GM15510 (cell line): Measurements from ENCODE around the gene NAPA.
A peak's percentile ranks its signal among the peaks of the same experiment; 100 is the strongest.

Source experiments
- POLR2A ChIP-seq: IDR thresholded peaks from 3 replicates; pipeline ENCODE4 v1.6.1; 2011; ENCODE audit warnings: borderline replicate concordance; ENCODE audit not compliant: insufficient read length; ENCODE audit errors: extremely low read depth

Gene NAPA

DNA sequence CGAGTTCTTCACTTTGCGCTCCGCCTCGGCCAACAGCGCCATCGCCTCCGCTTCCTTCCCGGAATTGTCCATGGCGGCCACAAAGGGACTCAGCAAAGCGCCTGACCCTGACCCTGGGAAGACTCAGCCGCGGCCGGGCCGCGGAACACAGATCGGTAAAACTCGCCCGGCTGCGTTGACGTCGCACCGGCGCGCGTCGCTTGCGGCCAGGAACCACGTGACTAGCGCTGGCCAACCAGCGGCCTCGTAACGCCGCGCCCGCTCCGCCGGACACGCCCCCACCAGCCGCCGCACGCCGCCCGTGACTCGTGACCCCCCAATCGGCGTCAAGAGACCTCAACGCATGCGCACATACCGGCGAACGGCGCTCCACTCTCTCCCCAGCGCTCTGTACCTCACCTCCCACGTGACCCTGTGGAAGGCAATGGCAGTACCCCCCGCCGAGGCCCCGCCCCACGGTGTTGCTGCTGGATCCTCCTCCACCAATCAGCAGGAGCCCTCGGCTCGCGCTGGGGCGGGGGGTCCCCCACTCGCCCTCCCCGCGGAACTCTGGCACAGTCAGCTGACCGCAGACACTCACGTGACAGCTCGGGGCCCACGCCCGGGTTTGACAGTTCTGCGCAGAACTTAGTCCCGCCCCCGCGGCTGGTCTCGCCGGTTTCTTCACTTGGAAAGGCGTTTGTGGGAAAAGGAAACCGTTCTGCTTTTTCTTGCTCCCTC, at the start of gene NAPA:
Gene NAPA (minus strand): TSS at position 195 of the 720 bp plus-strand sequence. CDS start 123 bp downstream, at position 72.
- peak; percentile 80 for TF ChIP-seq POLR2A

DNA sequence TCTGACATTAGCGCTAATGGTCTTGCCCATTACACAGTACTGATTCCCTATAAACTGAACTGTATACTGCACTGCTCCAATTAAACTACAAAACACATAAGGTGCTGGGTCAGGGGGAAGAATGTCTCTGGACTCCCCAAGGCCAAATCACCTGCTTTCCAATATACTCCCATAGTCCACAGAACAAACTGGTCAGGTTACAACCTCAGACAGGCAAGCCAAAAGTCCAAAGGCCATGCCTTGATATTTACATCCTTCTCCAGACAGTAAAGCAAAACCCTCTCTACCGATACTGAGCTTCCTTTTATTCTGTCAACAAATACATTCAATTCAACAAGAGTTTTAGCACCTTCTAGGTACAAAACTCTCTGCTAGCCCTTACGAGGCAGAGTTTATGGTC, 49.2 kb upstream of the NAPA start:
- no peak for TF ChIP-seq POLR2A

DNA sequence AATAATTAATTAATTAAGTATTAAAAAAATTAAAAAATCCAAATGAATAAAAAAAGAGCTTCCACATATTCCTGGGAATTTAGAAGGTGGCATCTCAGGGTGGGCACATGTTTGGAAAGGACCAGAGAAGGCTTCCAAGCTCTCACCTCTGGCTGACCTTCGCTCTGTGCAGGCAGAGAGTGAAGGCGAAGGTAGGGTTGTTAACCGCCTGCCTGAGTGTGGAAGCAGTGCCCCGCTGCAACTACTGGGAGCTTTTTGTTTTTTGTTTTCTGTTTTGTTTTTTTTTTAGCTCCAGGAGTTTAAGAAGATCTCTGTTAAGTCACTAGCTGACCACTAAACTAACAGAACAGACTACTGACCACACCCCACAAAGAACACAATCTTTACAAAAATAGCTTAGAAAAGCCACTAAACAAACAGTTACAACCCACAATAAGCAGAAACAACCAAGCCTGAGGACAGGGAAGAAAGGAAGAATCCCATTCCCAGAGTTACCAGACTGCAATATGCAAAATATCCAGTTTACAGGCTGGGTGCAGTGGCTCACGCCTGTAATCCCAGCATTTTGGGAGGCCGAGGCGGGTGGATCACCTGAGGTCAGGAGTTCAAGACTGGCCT, 46.7 kb upstream of the NAPA start:
- no peak for TF ChIP-seq POLR2A

DNA sequence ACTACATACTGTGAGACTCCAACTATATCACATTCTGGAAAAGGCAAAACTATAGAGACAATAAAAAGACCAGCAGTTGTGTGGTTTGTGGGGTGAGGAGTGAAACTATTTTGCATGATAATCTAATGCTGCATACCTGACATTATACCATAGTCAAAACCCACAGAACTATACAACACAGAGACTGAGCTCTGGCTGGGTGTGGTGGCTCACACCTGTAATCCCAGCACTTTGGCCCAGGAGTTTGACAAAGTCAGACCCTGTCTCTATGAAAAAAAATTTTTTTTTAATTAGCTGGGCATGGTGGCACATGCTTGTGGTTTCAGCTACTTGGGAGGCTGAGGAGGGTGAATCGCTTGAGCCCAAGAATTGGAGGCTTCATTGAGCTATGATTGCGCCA, 46.1 kb upstream of the NAPA start:
- TF ChIP-seq POLR2A: no peak

- TF ChIP-seq POLR2A: no peak
Measured at GRCh38 chr19:47550129-47550528, 35.3 kb upstream of the NAPA start.

DNA sequence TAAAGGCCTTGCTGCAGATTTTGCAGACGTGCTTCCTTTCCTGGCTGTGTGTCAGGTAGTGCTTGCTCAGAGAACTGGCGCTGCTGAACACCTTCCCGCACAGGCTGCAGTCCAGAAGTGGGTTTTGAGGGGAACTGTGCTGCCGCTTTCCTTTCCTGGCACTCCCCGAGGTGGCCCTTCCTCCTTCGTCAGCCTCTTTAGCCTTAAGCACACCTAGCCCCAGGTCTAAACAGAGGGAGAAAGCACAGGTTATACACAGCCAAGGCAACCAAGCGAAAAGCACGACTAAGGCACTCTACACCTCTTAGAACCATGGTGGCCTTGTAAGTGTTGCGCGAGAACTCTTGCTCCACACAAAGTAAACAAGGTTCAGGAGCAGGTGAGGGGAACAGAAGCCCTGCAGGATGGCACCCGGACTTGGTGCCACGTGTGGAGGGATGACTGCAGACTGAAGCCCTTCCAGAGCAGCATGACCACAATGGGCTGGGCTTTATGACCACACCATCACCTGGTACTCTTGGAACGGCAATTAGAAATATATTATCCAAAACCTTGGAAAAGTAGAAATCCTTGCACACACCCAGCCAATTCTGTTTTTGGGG, 34.5 kb upstream of the NAPA start:
- TF ChIP-seq POLR2A: no peak

- no peak for TF ChIP-seq POLR2A
Measured at GRCh38 chr19:47547199-47547598, 32.3 kb upstream of the NAPA start.

DNA sequence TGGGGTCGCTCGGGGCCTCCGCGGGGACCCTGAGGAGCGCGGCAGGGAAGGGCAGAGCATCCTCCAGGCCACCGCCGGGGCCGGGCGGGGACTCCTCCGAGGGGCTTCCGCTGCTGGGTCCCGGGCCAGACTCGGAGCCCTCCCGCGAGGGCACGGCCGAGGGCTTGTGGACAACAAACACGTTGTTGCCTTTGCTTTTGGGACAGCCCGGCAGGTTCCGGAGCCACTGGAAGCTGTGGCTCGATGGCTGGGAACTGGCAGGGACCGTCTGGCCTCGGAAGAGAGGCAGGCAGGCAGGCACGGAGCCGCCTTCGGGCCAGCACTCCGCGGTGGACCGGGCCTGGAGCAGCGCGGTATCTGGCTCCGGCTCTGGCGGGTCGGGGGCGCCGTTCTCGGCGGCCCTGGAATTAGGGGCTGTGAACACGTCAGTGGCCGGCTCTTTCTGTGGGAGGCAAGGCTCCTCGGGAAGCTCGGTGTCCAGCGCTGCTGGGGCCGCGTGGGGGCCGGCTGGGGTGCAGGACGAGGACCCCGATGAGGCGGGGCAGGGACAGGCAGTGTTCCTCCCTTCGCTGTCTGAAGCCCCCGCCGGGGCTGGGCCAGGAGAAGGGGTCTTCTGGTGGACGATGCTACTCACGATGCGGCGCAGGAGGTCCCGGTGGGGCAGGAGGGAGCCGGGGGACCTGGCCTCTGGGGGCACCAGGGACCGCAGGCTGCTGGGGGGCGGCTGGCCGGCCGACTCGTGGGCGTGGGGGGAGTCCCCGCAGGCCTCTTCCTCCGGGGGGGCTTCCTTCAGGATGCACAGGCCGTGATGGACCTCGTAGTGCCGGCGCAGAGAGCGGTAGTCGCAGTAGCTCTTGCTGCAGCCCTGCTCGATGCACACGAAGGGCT, 30.4 kb upstream of the NAPA start:
- no peak for TF ChIP-seq POLR2A

- no peak for TF ChIP-seq POLR2A
Measured at GRCh38 chr19:47544476-47544875, 29.6 kb upstream of the NAPA start.

GRCh38 chr19:47544075-47544474, 29.2 kb upstream of the NAPA start:
- no peak for TF ChIP-seq POLR2A

- TF ChIP-seq POLR2A: no peak
Measured at GRCh38 chr19:47542030-47542475, 27.2 kb upstream of the NAPA start.

DNA sequence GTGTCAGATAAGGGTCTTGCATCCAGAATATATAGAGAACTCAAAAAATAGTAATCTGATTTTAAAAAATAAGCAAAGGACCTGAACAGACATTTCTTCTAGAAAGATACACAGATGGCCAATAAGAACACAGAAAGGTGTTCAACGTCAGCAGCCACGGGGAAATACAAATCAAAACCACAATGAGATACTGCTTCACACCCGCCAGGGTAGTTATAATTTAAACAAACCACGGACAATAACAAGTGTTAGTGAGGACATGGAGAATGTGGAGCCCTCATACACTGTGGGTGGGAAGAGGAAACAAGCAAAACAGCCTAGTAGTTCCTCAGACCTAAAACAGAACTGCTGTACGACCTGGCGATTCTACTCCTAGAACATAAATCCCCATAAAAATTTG, 26.7 kb upstream of the NAPA start:
- no peak for TF ChIP-seq POLR2A

GRCh38 chr19:47540748-47541147, 25.9 kb upstream of the NAPA start:
- TF ChIP-seq POLR2A: no peak

- TF ChIP-seq POLR2A: no peak
Measured at GRCh38 chr19:47539747-47540311, 25.0 kb upstream of the NAPA start.
